Activated naive CD4-positive, alpha-beta T cell treated with Interleukin-2 at 50 U/mL for 16 hours (primary cell): ENCODE results near the gene CFHR2.

Source experiments
- DNase-seq: peaks from one replicate; pipeline ENCODE4 v3.0.0-alpha.2; 2020

Gene CFHR2

GRCh38 chr1:197003132-197003531 is 59.6 kb downstream of the CFHR2 start:
- no peak for DNase-seq

- DNase-seq: no peak
Observed at GRCh38 chr1:197008861-197009260, 65.3 kb downstream of the CFHR2 start.
